ENCODE data around the gene ADAMTS12.

DNA sequence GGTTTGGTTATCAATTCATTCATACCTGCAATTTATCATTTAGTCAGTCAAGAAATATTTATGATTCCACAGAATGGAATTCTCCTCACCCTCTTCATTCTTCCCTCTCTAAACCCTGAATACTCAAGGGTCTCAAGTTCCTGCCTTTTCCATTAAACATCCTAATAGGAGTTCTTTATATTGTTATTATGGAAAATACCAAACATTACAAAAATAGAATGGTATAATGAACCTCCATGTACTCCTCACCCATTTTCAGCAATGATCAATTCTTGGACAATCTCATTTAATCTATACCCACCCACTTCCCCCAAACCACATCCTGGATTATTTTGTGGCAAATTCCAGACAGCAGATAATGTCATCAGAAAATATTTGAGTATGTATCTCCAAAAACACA, 74.5 kb downstream of the ADAMTS12 start:
- TF ChIP-seq, protein P1, sequence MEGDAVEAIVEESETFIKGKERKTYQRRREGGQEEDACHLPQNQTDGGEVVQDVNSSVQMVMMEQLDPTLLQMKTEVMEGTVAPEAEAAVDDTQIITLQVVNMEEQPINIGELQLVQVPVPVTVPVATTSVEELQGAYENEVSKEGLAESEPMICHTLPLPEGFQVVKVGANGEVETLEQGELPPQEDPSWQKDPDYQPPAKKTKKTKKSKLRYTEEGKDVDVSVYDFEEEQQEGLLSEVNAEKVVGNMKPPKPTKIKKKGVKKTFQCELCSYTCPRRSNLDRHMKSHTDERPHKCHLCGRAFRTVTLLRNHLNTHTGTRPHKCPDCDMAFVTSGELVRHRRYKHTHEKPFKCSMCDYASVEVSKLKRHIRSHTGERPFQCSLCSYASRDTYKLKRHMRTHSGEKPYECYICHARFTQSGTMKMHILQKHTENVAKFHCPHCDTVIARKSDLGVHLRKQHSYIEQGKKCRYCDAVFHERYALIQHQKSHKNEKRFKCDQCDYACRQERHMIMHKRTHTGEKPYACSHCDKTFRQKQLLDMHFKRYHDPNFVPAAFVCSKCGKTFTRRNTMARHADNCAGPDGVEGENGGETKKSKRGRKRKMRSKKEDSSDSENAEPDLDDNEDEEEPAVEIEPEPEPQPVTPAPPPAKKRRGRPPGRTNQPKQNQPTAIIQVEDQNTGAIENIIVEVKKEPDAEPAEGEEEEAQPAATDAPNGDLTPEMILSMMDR (IDR thresholded peaks at IDR 0.05 in 2 of 3, conservative IDR thresholded peaks at IDR 0.05 in 1 of 3; ENCODE audit: control insufficient read depth in 2 of 3, extremely low read depth in 1 of 3, insufficient read depth in 1 of 3, low read depth in 3 of 3, low read length in 3 of 3) = no peak
- TF ChIP-seq EGR1 (IDR thresholded peaks at IDR 0.05; ENCODE audit: borderline replicate concordance in 1 of 2, low read depth in 2 of 2, low read length in 2 of 2) (no peak), ZZZ3 (IDR thresholded peaks at IDR 0.05; ENCODE audit: control insufficient read depth, insufficient read length, low read depth) (no peak), POLR2A (IDR thresholded peaks at IDR 0.05; ENCODE audit: low read depth, low read length) (no peak), EZH2 (IDR thresholded peaks at IDR 0.05; ENCODE audit: borderline replicate concordance, control insufficient read depth, low read depth, low read length) (no peak)
